Kidney tubule cell (primary cell): ENCODE results near the gene KLF11.

Source experiments
- DNase-seq: peaks from one replicate; pipeline ENCODE4 v3.0.0-alpha.2; 2018; ENCODE audit warnings: low spot score

KLF11 gene

GRCh38 chr2:10042301-10043161 is 819 bp upstream of the KLF11 start:
- peak; percentile 89 for DNase-seq

GRCh38 chr2:10043906-10044601 is 704 bp downstream of the KLF11 start:
- DNase-seq = peak; percentile 96

- peak; percentile 68 for DNase-seq
Observed at GRCh38 chr2:10045561-10046355, 2.4 kb downstream of the KLF11 start.

DNA sequence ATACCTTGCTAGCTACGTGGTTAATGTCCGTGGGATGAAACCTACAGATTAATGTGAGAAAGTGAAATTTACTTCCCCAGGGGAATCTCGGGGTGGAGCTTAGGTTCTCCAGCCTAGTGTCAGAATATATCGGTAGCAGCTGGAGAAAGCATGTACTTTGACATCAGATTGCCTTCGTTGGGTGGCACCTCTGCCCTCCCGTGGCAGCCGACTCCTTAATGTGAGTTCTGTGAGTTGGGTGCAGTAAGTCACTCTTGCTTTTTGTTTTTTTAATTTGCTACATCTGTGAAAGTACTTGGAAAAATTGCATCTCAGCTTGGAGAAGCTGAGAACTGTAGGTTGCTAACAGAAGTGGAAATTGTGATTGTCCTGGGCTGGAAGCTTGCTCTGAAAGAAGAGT is 3.6 kb downstream of the KLF11 start:
- no peak for DNase-seq

GRCh38 chr2:10047616-10048500 is 4.5 kb downstream of the KLF11 start:
- no peak for DNase-seq

GRCh38 chr2:10048501-10049171 is 5.3 kb downstream of the KLF11 start:
- DNase-seq = peak; percentile 57

DNA sequence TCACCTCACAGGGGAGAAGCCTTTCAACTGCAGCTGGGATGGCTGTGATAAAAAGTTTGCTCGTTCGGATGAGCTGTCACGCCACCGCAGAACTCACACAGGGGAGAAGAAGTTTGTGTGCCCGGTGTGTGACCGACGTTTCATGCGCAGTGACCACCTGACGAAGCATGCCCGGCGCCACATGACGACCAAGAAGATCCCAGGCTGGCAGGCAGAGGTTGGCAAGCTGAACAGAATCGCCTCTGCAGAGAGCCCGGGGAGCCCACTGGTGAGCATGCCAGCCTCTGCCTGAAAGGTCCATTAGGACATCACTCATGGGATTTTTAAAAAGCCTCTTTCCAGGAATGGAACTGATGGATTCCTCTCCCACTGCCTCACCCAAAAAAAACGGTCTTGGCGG is 8.9 kb downstream of the KLF11 start:
- no peak for DNase-seq

DNA sequence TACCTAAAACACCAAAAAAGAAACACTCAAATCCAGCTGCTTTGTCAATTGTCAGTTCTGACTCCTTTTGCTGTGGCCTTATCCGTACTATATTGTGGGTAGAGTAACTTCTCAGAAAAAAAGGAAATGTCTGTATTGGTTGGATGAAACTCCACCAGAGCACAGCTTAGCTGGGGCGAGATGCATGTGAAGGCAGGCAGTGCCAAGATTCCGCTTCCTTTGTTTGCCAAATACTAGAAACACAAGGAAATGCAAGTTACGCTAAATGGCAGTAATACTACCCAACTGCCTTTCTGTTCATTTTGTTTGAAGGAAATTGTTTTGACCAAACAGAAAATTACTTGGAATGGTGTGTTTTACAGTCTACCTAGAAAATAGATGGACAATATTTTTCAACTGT is 10.0 kb downstream of the KLF11 start:
- no peak for DNase-seq

DNA sequence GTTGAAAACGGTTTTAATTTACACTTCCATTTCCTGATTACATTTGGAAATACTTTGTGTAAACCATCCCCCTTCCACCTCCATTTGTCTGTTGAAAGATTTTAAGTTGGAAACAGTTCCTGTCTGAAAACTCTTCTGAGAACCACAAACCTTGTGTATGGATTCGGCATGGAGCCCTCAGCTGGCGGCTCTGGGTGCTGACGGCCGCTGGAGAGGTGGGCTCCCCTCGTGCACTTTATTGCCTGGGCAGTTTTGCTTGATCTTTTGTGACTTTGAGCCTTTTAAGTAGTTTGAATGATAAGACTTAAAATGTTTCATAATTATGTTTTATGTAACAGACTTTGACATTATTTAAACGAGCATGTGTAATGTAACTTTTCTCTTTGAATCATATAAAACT is 11.1 kb downstream of the KLF11 start:
- no peak for DNase-seq

DNA sequence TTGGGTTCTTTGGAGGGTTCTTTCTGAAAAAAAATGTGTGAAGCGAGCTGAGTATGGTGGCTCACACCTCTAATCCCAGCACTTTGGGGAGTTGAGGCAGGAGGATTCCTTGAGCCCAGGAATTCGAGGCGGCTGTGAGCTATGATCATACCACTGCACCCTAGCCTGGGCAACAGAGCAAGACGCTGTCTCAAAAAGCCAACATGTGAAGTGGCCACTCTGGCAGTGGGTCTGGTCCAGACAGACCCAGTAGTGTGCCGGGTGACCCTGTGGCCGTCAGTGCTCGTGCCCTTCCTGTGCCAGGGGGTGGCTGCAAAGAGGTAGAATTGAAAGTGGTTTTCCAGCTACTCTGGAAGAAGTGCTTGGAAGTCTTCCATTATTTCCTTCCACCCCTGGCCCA is 11.6 kb downstream of the KLF11 start:
- DNase-seq = no peak

DNA sequence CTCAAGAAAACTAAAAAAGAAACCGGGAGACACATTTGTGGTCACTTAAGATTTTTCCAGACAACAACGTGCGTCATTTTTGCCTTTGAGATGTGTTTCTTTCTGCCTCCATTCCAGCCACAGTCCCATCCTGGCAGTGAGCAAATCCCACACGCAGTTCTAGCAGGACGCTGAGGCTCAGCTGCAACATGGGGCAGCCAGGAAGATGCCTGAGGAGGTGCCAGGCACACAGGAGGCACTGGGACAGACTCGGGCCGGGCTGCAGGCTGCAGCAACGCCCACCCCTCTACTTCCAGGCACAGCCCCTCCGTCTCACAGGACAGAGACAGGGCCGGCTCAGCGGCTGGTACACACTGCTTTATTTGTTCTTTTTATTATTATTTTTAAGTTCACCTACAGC is 13.1 kb downstream of the KLF11 start:
- no peak for DNase-seq

GRCh38 chr2:10057231-10058107 is 14.1 kb downstream of the KLF11 start:
- DNase-seq = peak; percentile 83

DNA sequence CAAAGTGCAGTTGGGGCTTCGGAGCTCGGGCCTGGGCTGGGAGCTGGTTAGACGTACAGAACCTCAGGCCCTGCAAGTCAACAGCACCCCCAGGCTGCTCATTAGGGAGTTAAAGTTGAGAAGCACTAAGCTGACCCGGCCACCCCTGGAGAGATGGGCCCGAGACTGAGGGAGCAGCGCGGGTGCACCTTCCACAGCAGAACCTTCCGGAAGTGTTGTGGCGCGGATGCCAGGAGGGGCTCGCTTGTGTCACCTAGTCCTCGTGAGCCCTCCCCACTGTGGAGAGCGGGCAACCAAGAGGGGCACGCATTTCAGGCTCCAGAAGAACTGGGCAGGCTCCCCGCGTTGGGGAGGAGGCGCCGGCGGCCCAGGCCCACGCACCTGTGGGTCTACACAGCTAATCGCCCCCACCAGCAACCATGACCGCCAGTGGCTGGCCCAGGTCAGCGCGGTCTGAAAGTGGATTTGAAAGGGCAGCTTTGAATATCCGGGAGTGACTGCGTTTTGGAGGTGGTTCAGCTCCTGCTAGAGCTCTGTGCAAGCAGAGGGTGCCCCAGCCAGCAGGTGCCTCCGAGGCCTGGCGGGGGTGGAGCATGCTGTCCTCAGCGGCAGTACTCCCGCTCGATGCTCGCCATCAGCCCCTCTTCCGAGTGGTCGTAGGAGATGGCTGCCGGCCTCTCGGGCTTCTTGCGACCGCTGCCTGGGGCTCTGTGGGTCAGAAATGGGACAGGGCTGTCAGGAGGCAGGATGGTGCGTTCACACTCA is 15.1 kb downstream of the KLF11 start:
- no peak for DNase-seq

DNA sequence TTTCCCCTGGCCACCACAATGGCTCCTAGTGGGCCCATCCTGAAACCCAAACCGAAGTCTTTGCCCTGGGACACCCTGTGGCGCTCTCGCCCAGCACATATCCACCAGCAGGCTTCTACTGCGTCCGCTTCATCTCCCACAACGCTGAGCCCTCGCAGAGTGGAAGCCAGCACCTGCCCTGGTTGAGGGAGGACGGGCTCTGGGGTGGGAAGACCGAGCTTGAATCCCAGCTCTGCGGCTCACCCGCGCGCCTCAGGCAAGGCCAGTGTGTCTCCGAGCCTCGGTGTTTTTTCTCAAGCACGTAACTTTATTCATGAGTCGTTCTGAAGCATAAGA is 15.6 kb downstream of the KLF11 start:
- no peak for DNase-seq

DNA sequence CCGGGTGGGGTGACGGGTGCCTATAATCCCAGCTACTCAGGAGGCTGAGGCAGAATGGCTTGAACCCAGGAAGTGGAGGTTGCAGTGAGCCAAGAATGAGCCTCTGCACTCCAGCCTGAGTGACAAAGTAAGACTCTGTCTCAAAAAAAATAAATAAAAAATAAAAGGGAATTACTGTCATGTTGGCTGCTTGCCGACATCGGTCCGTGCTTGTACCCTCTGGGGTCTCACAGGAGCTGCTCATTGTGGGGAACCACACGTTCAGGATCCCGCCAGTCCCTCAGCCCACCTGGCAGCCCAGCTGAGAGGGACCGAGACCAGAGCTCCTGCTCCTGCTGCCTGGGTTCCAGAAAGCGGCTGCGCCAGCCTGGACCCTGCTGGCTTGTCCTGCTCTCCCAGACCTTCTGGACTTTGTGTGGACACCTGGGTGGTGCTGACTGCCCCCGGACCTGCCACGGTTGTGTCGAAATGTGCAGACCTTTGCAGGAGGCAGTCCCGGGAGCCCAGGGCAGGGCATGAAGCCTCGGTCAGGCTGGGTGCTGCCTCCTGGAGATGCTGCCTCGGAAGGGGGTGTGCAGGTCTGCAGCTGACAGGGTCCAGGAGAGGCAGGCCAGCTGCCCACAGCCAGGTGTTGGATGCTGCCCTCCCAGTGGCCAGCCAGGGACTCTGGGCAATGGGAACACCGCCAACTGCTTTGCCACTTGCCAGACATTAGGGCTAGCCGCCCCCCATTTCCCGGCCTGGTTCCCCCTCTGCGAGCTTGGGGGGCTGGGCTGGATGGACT is 16.4 kb downstream of the KLF11 start:
- DNase-seq = no peak

DNA sequence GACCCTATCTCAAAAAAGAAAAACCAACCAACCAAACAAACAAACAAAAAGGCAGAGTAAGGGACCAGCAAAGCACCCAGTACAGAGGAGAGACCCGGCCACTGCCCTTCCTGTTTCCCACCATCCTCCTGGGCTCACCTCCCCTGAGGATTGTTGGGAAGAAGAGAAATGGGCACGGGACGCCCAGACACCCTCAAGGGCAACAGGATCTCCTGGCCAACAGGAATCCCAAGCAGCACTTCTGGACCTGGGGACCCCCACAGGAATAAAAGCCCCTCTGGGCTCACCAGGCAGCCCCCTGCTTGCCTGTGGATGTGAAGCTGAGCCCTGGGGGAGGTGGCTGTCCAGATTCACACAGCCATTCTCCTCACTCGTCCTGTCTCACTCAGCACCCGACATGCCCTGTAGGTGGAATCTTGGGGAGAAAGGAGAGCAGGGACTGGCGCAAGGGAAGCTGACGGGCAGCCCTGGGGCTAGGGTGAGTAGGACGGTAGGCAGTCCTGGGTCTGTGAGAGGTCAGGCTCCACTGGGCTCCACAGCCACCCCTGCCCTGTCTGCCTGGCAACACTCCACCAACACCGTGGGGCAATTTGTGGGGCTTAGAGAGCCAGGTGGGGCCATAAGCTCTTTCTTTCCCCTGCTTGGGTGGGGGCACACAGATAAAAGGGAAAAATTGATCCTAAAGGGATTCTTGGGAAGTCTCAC is 18.0 kb downstream of the KLF11 start:
- no peak for DNase-seq

- no peak for DNase-seq
Observed at GRCh38 chr2:10062931-10063365, 19.6 kb downstream of the KLF11 start.

DNA sequence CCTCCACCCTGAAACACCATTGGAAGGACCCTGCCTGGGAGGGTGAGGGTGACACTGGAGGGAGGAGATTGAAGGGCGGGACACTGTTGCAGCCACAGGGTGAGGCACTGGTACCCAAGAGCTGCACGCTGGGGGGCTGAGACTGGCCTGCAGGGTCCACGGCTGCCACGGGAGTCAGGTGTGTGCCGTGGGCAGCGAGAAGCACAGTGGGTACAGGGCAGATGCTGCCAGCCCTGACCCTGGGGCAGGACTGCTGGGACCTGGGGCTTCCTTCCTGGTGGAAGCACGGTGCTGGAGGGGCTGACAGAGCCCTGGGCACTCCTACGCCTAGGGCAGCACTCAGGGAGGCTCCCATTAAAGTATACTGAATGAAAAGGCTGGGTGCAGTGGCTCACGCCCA is 20.2 kb downstream of the KLF11 start:
- DNase-seq = no peak
